Liver (tissue), 9 donors: Measurements from ENCODE around the gene ZNF280D. TPM values are rescaled to one million over a fixed set of nuclear protein-coding genes. Genes with fewer than 3 reads are reported as not detected.

Experiments
- DNase-seq: peaks from one replicate; pipeline ENCODE4 v3.0.0-alpha.2; 2017; ENCODE audit warnings: low spot score
- H3K27ac ChIP-seq, 2 donors: one replicate each; pipeline ENCODE4 v1.7.0; 2013; ENCODE audit warnings: inconsistent platforms in 2 of 2, low read length in 2 of 2, control low read depth in 1 of 2, low read depth in 1 of 2, mild to moderate bottlenecking in 1 of 2
- H3K27me3 ChIP-seq, 4 donors: one replicate each; pipeline versions ENCODE4 v1.6.1 to v1.7.0; 2013; ENCODE audit warnings: low read length in 3 of 4, inconsistent platforms in 1 of 4, mild to moderate bottlenecking in 1 of 4, moderate library complexity in 1 of 4; ENCODE audit not compliant: control insufficient read depth in 4 of 4, insufficient read depth in 4 of 4
- H3K36me3 ChIP-seq, 4 donors: one replicate each; pipeline versions ENCODE4 v1.6.1 to v1.7.0; 2013; ENCODE audit warnings: low read length in 3 of 4, mild to moderate bottlenecking in 3 of 4, low read depth in 1 of 4, moderate library complexity in 1 of 4; ENCODE audit not compliant: control insufficient read depth in 4 of 4, insufficient read depth in 3 of 4
- H3K4me1 ChIP-seq, 4 donors: one replicate each; pipeline versions ENCODE4 v1.6.1 to v1.7.0; 2013; ENCODE audit warnings: low read length in 3 of 4, mild to moderate bottlenecking in 3 of 4, moderate library complexity in 1 of 4; ENCODE audit not compliant: control insufficient read depth in 4 of 4, insufficient read depth in 4 of 4
- H3K4me3 ChIP-seq, 3 donors: one replicate each; pipeline versions ENCODE4 v1.6.1 to v1.7.0; 2013; ENCODE audit warnings: low read length in 3 of 3, control low read depth in 1 of 3, low read depth in 1 of 3, mild to moderate bottlenecking in 1 of 3
- H3K9ac ChIP-seq, 2 donors: one replicate each; pipeline ENCODE4 v1.7.0; 2013; ENCODE audit warnings: low read length in 2 of 2, mild to moderate bottlenecking in 2 of 2, moderate library complexity in 2 of 2, control low read depth in 1 of 2, low read depth in 1 of 2
- H3K9me3 ChIP-seq, 4 donors: one replicate each; pipeline versions ENCODE4 v1.6.1 to v1.7.0; 2013; ENCODE audit warnings: low read length in 3 of 4; ENCODE audit not compliant: control insufficient read depth in 4 of 4
- CTCF ChIP-seq: fragments of 150-350 bp; IDR thresholded peaks from 2 replicates; pipeline ENCODE4 v1.5.1; 2017; ENCODE audit warnings: improper control_type of control experiment, low read depth, low read length; ENCODE audit not compliant: missing input control
- EGR1 ChIP-seq, 2 donors: IDR thresholded peaks; 2 replicates each; pipeline ENCODE4 v1.6.1; 2016 to 2018; ENCODE audit warnings: antibody characterized with exemption in 2 of 2, low read depth in 2 of 2
- FOXA1 ChIP-seq: IDR thresholded peaks from 2 replicates; pipeline ENCODE4 v1.6.1; 2016; ENCODE audit warnings: antibody characterized with exemption
- FOXA2 ChIP-seq: IDR thresholded peaks from 2 replicates; pipeline ENCODE4 v1.6.1; 2016; ENCODE audit warnings: antibody characterized with exemption
- GABPA ChIP-seq, 2 donors: IDR thresholded peaks in 1 of 2; conservative IDR thresholded peaks in 1 of 2; 2 replicates each; pipeline ENCODE4 v1.6.1; 2016; ENCODE audit warnings: antibody characterized with exemption in 2 of 2, mild to moderate bottlenecking in 1 of 2, moderate library complexity in 1 of 2
- HNF4A ChIP-seq, 2 donors: conservative IDR thresholded peaks; 2 replicates each; pipeline ENCODE4 v1.6.1; 2016; ENCODE audit warnings: antibody characterized with exemption in 2 of 2, mild to moderate bottlenecking in 2 of 2
- HNF4G ChIP-seq: IDR thresholded peaks from 2 replicates; pipeline ENCODE4 v1.6.1; 2016; ENCODE audit warnings: antibody characterized with exemption
- JUND ChIP-seq, 2 donors: IDR thresholded peaks; 2 replicates each; pipeline ENCODE4 v1.6.1; 2016; ENCODE audit warnings: antibody characterized with exemption in 2 of 2
- NR2F2 ChIP-seq: IDR thresholded peaks from 2 replicates; pipeline ENCODE4 v1.6.1; 2016; ENCODE audit warnings: antibody characterized with exemption
- RAD21 ChIP-seq, 2 donors: IDR thresholded peaks; 2 replicates each; pipeline ENCODE4 v1.6.1; 2016; ENCODE audit warnings: antibody characterized with exemption in 2 of 2, mild to moderate bottlenecking in 2 of 2
- REST ChIP-seq: IDR thresholded peaks from 2 replicates; pipeline ENCODE4 v1.6.1; 2016; ENCODE audit warnings: antibody characterized with exemption, mild to moderate bottlenecking
- RXRA ChIP-seq, 2 donors: IDR thresholded peaks; 2 replicates each; pipeline ENCODE4 v1.6.1; 2017 to 2018; ENCODE audit warnings: antibody characterized with exemption in 2 of 2, mild to moderate bottlenecking in 1 of 2
- SP1 ChIP-seq: IDR thresholded peaks from 2 replicates; pipeline ENCODE4 v1.6.1; 2018; ENCODE audit warnings: antibody characterized with exemption, mild to moderate bottlenecking
- TAF1 ChIP-seq: conservative IDR thresholded peaks from 2 replicates; pipeline ENCODE4 v1.6.1; 2016; ENCODE audit warnings: antibody characterized with exemption, mild to moderate bottlenecking
- YY1 ChIP-seq: IDR thresholded peaks from 2 replicates; pipeline ENCODE4 v1.6.1; 2016; ENCODE audit warnings: antibody characterized with exemption, mild to moderate bottlenecking
- WGBS: extraction: QIAGEN DNeasy Blood & Tissue Kit; methylation state at CpG from one replicate; pipeline ENCODE4 v1.1.7; 2013; 5-methylcytosine and 5-hydroxymethylcytosine counted together
- polyA plus RNA-seq, 2 donors: library from polyadenylated mRNA; stranded (reverse) in 1 of 2; unstranded in 1 of 2; fragments of 200-250 nt in 1 of 2; fragments of >200 nt in 1 of 2; fragmentation: Nextera tagmentation in 1 of 2; extraction: Ambion mirVana in 1 of 2; gene quantifications; one replicate each; pipeline versions ENCODE4 v1.2.1 to v1.2.3, GENCODE V29; 2013 to 2015
- total RNA-seq, 2 donors: library from RNA; depleted of rRNA; stranded (reverse); fragments of >200 nt; gene quantifications; one replicate each; pipeline ENCODE4 v1.2.3, GENCODE V29; 2014
- TF ChIP-seq, protein P1 (sequence below): IDR thresholded peaks from 2 replicates; pipeline ENCODE4 v1.6.1; 2016; ENCODE audit warnings: antibody characterized with exemption
- TF ChIP-seq, protein P2 (sequence below): IDR thresholded peaks from 2 replicates; pipeline ENCODE4 v1.6.1; 2016; ENCODE audit warnings: antibody characterized with exemption
- TF ChIP-seq, protein P3 (sequence below): IDR thresholded peaks from 2 replicates; pipeline ENCODE4 v1.6.1; 2016; ENCODE audit warnings: antibody characterized with exemption
- donor health status: healthy.
- donor health status: healthy.
- donor health status: healthy.
- donor health status: healthy.
- donor health status: healthy.

The ZNF280D gene
- total RNA-seq (10 to 100 TPM; 22.9 to 32.6 TPM), polyA plus RNA-seq (10 to 100 TPM in 1 of 2 donors, 1 to 10 TPM in 1; 5.2 to 14.9 TPM)

- Histone ChIP-seq H3K9me3 (no peaks in the 10 kb centered on the region), H3K27me3 (no peaks in the 10 kb centered on the region), H3K4me3 (peak within 1 kb of the TSS; percentile 71 to 95 (median 91)), H3K27ac (peak within 1 kb of the TSS; percentile 89 to 97), H3K4me1 (peaks cover 7 to 33% (median 20%) of the 10 kb centered on the region in 4 donors), H3K36me3 (no peaks in the 10 kb centered on the region), H3K9ac (peak within 1 kb of the TSS; percentile 56 to 94)
- 9% methylated on average over 101 of the region's 101 CpGs for WGBS
- TF ChIP-seq YY1, result peak; percentile 77
- TF ChIP-seq NR2F2, result no peak
- no peak for TF ChIP-seq FOXA2
- no peak for TF ChIP-seq HNF4G
- TF ChIP-seq, protein P1, sequence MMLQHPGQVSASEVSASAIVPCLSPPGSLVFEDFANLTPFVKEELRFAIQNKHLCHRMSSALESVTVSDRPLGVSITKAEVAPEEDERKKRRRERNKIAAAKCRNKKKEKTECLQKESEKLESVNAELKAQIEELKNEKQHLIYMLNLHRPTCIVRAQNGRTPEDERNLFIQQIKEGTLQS, result no peak
- no peak for TF ChIP-seq RXRA (IDR thresholded peaks at IDR 0.05)
- TF ChIP-seq HNF4A (conservative IDR thresholded peaks at IDR 0.05), result no peak
- TF ChIP-seq, protein P2, sequence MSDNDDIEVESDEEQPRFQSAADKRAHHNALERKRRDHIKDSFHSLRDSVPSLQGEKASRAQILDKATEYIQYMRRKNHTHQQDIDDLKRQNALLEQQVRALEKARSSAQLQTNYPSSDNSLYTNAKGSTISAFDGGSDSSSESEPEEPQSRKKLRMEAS, result peak; percentile 82
- TF ChIP-seq JUND (IDR thresholded peaks at IDR 0.05), result no peak
- TF ChIP-seq REST, result peak; percentile 65
- TF ChIP-seq TAF1, result peak; percentile 22
- no peak for TF ChIP-seq EGR1 (IDR thresholded peaks at IDR 0.05; ENCODE audit: low read depth in 2 of 2)
- TF ChIP-seq FOXA1, result no peak
- peak in 1 of 2 donors; percentile 33 for TF ChIP-seq RAD21 (IDR thresholded peaks at IDR 0.05)
- TF ChIP-seq SP1, result peak; percentile 36
- no peak for TF ChIP-seq GABPA (IDR thresholded peaks at IDR 0.05 in 1 of 2, conservative IDR thresholded peaks at IDR 0.05 in 1 of 2)
- TF ChIP-seq, protein P3, sequence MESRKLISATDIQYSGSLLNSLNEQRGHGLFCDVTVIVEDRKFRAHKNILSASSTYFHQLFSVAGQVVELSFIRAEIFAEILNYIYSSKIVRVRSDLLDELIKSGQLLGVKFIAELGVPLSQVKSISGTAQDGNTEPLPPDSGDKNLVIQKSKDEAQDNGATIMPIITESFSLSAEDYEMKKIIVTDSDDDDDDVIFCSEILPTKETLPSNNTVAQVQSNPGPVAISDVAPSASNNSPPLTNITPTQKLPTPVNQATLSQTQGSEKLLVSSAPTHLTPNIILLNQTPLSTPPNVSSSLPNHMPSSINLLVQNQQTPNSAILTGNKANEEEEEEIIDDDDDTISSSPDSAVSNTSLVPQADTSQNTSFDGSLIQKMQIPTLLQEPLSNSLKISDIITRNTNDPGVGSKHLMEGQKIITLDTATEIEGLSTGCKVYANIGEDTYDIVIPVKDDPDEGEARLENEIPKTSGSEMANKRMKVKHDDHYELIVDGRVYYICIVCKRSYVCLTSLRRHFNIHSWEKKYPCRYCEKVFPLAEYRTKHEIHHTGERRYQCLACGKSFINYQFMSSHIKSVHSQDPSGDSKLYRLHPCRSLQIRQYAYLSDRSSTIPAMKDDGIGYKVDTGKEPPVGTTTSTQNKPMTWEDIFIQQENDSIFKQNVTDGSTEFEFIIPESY, result no peak
- no peak for TF ChIP-seq CTCF
- peak; percentile 86 for DNase-seq
These were observed at the start of gene ZNF280D for GRCh38 chr15:56733136-56734012. TSS of gene ZNF280D (minus strand) at chr15:56733509. CDS start at chr15:56707109, 26,400 bp downstream.
